WI38 (cell line): ENCODE results near the gene SHISA9.

Source experiments
- H3K4me3 ChIP-seq: 2 replicates; pipeline ENCODE4 v1.5.1; 2011; ENCODE audit warnings: low read depth, mild to moderate bottlenecking, control low read depth, low read length
- TF ChIP-seq, protein P1 (sequence below): IDR thresholded peaks from 2 replicates; pipeline ENCODE4 v1.5.1; 2012; ENCODE audit warnings: low read depth, mild to moderate bottlenecking, control low read depth, low read length

The SHISA9 gene

DNA sequence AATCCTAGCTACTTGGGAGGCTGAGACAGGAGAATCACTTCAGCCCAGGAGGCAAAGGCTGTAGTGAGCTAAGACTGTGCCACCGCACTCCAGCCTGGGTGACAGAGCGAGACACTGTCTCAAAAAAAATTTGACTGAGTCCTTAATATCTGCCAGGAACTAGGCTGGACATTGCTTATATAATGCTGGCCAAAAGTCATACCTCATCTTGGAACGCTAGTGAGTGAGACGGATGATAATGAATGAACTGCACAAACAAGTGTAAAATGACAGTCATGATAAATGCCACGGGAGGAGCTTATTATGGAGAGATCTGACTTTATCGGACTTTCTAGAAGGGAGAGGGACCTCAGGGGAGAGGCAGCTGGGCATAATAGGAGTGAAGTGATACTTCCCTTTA is 327.6 kb downstream of the SHISA9 start:
- no peak overlapping the region for H3K4me3 ChIP-seq

DNA sequence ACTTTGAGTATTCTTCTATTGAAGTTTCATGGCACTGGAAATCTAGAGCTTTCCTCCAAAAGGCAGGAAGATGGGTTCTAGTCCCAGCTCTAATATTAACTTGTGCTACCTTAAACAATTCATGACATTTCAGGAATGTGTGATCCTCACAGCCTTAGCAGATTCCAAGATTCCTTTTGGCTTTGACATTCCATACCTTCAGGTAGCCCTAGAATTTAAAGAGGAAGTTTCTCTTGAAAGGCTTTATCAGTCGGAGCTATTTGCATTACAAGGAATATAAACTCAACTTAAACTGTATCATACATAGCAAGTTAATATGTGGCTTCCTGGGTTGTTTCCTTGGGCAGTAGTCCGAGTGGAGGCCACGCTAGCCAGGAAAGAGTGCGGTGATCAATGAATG is 330.0 kb downstream of the SHISA9 start:
- H3K4me3 ChIP-seq = no peak overlapping the region
- TF ChIP-seq, protein P1, sequence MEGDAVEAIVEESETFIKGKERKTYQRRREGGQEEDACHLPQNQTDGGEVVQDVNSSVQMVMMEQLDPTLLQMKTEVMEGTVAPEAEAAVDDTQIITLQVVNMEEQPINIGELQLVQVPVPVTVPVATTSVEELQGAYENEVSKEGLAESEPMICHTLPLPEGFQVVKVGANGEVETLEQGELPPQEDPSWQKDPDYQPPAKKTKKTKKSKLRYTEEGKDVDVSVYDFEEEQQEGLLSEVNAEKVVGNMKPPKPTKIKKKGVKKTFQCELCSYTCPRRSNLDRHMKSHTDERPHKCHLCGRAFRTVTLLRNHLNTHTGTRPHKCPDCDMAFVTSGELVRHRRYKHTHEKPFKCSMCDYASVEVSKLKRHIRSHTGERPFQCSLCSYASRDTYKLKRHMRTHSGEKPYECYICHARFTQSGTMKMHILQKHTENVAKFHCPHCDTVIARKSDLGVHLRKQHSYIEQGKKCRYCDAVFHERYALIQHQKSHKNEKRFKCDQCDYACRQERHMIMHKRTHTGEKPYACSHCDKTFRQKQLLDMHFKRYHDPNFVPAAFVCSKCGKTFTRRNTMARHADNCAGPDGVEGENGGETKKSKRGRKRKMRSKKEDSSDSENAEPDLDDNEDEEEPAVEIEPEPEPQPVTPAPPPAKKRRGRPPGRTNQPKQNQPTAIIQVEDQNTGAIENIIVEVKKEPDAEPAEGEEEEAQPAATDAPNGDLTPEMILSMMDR = no peak

More for the DNA sequence above, 327.6 kb downstream of the SHISA9 start:
- TF ChIP-seq, protein P1 = no peak

DNA sequence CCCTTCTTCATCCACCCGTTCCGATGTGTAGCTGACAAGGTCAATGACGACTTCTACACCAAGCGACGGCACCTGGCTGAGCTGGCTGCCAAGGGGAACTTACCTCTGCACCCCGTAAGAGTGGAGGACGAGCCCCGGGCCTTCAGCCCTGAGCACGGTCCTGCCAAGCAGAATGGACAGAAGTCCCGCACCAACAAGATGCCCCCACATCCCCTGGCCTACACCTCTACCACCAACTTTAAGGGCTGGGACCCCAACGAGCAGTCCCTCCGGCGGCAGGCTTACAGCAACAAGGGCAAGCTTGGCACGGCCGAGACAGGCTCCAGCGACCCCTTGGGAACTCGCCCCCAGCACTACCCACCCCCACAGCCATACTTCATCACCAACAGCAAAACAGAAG is 333.6 kb downstream of the SHISA9 start:
- no peak overlapping the region for H3K4me3 ChIP-seq
- TF ChIP-seq, protein P1 = no peak

DNA sequence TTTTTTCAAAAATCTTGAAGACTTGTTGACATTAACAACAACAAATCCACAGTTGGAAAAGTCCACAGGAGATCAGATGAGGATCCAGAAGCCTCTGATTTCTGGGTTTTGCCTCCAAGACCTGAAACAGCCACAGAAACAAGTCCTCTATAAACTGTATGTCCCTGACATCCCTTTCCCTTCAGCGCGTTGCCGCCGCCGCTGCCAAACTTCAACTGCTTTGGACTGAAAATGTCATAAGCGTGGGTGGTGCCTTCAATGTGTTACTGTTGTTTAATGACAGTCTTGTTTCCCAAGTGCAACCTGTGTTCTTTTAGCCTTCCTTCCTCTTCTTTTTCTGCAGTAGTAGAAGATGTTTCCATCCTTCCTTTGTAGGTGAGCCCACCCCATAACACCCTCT is 334.9 kb downstream of the SHISA9 start:
- H3K4me3 ChIP-seq = no peak overlapping the region
- TF ChIP-seq, protein P1 = no peak

DNA sequence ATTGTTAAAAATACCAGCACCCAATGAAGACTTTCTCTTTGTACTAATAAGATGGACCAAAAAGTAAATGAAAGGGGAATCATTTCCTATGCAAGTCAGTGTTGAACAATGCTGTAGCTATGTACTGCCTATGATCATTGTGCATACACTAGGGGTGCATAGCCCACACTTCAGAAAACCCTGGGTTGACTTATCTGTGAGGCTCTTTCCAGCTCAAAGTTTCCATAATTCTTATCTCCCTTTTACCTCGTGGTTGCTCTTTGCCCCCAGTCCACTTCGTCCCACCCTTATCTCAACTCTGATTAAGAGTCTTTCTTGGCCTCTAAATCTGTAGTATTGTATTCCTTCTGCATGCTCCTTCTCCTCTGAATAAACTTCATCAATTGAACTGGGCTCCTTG is 336.8 kb downstream of the SHISA9 start:
- no peak overlapping the region for H3K4me3 ChIP-seq
- TF ChIP-seq, protein P1 = no peak

DNA sequence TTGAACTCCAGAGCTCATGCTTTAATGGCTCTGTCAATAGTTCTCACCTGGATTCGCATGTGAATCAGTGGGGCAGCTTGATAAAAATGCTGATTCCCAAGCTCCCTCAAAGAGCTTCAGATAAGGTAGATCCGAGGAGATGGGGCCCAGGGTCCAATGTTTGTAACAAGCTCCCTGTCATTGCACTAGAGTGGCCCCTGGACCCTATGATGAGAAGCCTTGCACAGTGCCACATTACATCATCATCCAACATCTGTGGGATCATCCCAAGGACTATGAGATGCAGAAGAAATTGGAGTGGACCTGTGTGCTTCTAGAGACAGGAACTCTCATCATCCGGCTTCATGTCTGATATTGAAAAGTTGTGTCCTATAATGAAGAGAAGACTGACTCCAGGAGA is 340.8 kb downstream of the SHISA9 start:
- TF ChIP-seq, protein P1 = no peak

DNA sequence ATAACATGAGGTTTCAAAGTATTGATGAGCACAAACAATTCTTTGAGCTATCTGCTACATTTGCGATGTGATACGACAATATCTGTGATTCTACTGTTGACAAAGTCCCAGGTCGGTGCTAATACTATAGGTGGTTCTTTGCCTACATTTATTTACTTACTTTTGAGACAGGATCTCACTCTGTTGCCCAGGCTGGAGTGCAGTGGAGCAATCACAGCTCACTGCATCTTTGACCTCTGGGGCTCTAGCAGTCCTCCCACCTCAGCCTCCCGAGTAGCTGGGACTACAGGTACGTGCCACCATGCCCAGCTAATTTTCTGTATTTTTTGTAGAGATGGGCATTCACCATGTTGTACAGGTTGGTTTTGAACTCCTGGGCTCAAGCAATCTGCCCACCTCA is 343.4 kb downstream of the SHISA9 start:
- TF ChIP-seq, protein P1 = no peak
- no peak overlapping the region for H3K4me3 ChIP-seq

More for the DNA sequence above, 340.8 kb downstream of the SHISA9 start:
- no peak overlapping the region for H3K4me3 ChIP-seq
